ENCODE data around the gene CGN.

DNA sequence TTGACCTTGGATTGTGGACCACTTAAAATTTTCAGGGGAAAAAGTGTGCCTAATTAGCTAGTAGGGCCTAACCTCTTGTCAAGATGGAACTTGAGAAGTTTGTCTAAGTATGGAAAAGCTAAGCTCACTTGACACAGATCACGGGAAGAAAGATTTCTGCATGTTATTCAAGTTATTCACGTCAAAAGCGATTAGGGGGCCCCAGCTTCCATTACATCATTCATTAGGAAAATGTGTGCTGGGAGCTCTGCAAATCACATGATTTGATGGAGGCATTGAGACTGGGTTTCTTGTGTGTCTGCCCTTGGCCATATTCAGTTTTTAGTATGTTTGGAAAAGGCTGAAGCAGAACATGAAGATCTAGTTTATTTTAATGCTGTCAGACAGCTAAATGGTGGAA, 36.4 kb upstream of the CGN start:
- TF ChIP-seq POLR2A (IDR thresholded peaks at IDR 0.05): no peak
- TF ChIP-seq, protein P1, sequence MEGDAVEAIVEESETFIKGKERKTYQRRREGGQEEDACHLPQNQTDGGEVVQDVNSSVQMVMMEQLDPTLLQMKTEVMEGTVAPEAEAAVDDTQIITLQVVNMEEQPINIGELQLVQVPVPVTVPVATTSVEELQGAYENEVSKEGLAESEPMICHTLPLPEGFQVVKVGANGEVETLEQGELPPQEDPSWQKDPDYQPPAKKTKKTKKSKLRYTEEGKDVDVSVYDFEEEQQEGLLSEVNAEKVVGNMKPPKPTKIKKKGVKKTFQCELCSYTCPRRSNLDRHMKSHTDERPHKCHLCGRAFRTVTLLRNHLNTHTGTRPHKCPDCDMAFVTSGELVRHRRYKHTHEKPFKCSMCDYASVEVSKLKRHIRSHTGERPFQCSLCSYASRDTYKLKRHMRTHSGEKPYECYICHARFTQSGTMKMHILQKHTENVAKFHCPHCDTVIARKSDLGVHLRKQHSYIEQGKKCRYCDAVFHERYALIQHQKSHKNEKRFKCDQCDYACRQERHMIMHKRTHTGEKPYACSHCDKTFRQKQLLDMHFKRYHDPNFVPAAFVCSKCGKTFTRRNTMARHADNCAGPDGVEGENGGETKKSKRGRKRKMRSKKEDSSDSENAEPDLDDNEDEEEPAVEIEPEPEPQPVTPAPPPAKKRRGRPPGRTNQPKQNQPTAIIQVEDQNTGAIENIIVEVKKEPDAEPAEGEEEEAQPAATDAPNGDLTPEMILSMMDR (IDR thresholded peaks at IDR 0.05): no peak

Data from suprapubic skin (tissue), 3 donors.